Epidermal melanocyte (primary cell): ENCODE data around the gene LGALS4.
"Not testable (repeated sequence)": the region's sequence is repeated elsewhere in the genome, so short reads cannot be mapped to it uniquely, and the experiment has no call there.

Source experiments
- DNase-seq: peaks from one replicate; pipeline ENCODE4 v3.0.0; 2011; ENCODE audit warnings: low spot score; ENCODE audit not compliant: insufficient read length

LGALS4 gene

GRCh38 chr19:38770949-38771275 is 41.8 kb downstream of the LGALS4 start:
- not testable (repeated sequence) for DNase-seq

GRCh38 chr19:38770228-38770948 is 42.4 kb downstream of the LGALS4 start:
- DNase-seq, result not testable (repeated sequence)

- DNase-seq, result peak; percentile 59
Measured at GRCh38 chr19:38769635-38770211, 43.0 kb downstream of the LGALS4 start.

GRCh38 chr19:38766276-38767047 is 46.3 kb downstream of the LGALS4 start:
- no peak for DNase-seq

- DNase-seq, result no peak
Measured at GRCh38 chr19:38765214-38765613, 47.5 kb downstream of the LGALS4 start.

- no peak for DNase-seq
Measured at GRCh38 chr19:38763795-38764220, 48.9 kb downstream of the LGALS4 start.

- not testable (repeated sequence) for DNase-seq
Measured at GRCh38 chr19:38761884-38762389, 50.8 kb downstream of the LGALS4 start.

- DNase-seq, result not testable (repeated sequence)
Measured at GRCh38 chr19:38760805-38761517, 51.8 kb downstream of the LGALS4 start.

GRCh38 chr19:38759590-38760003 is 53.1 kb downstream of the LGALS4 start:
- peak; percentile 40 for DNase-seq

GRCh38 chr19:38754196-38754595 is 58.5 kb downstream of the LGALS4 start:
- DNase-seq, result not testable (repeated sequence)

GRCh38 chr19:38753783-38754182 is 59.0 kb downstream of the LGALS4 start:
- DNase-seq, result not testable (repeated sequence)
